ENCODE data around the gene PPIA. TPM values are rescaled to one million over a fixed set of nuclear protein-coding genes. Genes with fewer than 3 reads are reported as not detected.

PPIA gene
- total RNA-seq, 1 donor from 2014 or later, result 2,244 TPM

DNA sequence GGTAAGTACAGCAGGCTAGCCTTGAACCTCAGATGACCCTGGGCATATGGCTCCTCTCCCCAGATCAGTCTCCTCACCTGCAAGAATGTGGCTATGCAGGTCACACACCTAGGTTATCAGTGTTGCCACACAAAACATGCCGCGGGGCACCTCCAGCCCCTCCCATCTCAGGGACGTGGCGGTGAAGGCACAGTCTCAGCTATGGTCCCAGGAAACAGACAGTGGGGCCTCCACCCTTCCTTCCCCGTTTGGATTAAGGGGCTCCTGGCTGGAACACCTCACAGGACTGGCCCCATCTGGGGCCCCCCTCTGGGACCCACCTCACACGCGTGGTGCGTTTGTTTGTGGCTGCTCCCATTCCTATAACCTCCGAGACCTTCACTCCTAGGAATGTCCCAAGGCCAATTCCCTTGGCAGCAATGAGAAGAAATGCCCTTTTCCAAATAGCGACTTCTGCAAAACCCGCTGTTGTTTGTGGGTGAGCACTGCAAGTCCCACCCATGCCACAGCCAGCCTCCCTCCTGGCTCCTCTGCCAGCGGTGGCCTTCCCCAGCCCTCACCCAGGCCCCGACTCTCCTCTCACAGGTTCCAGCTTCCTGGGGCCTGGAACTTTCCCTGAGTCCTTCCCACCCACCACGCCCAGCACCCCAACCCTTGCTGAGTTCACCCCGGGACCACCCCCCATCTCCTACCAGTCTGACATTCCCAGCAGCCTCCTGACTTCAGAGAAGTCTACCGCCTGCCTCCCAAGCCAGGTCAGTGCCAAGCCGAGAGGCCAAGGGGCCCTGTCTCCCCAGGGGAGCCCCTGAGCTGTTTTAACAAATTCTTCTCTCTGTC, 30.7 kb upstream of the PPIA start:
- TF ChIP-seq, protein P1, sequence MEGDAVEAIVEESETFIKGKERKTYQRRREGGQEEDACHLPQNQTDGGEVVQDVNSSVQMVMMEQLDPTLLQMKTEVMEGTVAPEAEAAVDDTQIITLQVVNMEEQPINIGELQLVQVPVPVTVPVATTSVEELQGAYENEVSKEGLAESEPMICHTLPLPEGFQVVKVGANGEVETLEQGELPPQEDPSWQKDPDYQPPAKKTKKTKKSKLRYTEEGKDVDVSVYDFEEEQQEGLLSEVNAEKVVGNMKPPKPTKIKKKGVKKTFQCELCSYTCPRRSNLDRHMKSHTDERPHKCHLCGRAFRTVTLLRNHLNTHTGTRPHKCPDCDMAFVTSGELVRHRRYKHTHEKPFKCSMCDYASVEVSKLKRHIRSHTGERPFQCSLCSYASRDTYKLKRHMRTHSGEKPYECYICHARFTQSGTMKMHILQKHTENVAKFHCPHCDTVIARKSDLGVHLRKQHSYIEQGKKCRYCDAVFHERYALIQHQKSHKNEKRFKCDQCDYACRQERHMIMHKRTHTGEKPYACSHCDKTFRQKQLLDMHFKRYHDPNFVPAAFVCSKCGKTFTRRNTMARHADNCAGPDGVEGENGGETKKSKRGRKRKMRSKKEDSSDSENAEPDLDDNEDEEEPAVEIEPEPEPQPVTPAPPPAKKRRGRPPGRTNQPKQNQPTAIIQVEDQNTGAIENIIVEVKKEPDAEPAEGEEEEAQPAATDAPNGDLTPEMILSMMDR (conservative IDR thresholded peaks at IDR 0.05), result no peak
- Mint-ChIP-seq H3K36me3 (ENCODE audit: low read depth) (peaks cover 6% of the 10 kb centered on the region), H3K9me3 (no peaks in the 10 kb centered on the region), H3K27me3 (ENCODE audit: low read depth) (no peaks in the 10 kb centered on the region), H3K4me3 (no peak overlapping the region), H3K27ac (ENCODE audit: unreplicated experiment) (no peak overlapping the region), H3K4me1 (peaks cover 9% of the 10 kb centered on the region)
- no peak for DNase-seq (ENCODE audit: low read depth, low spot score)

DNA sequence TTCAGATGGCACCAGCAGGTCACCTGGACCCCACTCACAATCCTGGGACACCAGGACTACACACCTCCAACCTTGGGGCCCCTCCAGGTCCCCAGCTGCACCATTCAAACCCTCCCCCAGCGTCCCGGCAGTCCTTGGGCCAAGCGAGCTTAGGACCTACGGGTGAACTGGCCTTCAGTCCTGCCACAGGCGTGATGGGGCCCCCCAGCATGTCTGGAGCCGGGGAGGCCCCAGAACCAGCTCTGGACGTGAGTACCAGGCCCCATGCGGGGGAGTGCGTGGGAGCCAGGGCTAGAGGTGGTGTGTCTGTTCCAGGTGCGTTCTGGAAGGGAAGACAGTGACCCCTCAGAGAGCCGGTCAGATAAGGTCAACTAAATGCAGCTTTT, 30.1 kb upstream of the PPIA start:
- TF ChIP-seq, protein P1 (conservative IDR thresholded peaks at IDR 0.05), result no peak
- H3K4me3 Mint-ChIP-seq, result no peak overlapping the region
- H3K27me3 Mint-ChIP-seq (ENCODE audit: low read depth), result no peaks in the 10 kb centered on the region
- H3K4me1 Mint-ChIP-seq, result peaks cover 9% of the 10 kb centered on the region
- DNase-seq (ENCODE audit: low read depth, low spot score), result no peak
- no peaks in the 10 kb centered on the region for H3K9me3 Mint-ChIP-seq
- peaks cover 6% of the 10 kb centered on the region for H3K36me3 Mint-ChIP-seq (ENCODE audit: low read depth)
- no peak overlapping the region for H3K27ac Mint-ChIP-seq (ENCODE audit: unreplicated experiment)

- DNase-seq (ENCODE audit: low read depth, low spot score), result no peak
- Mint-ChIP-seq H3K36me3 (ENCODE audit: low read depth) (peaks cover 6% of the 10 kb centered on the region), H3K4me3 (no peak overlapping the region), H3K4me1 (peaks cover 9% of the 10 kb centered on the region), H3K9me3 (no peaks in the 10 kb centered on the region), H3K27ac (ENCODE audit: unreplicated experiment) (peak overlapping the region; percentile 67), H3K27me3 (ENCODE audit: low read depth) (no peaks in the 10 kb centered on the region)
- TF ChIP-seq, protein P1 (conservative IDR thresholded peaks at IDR 0.05), result no peak
Observed at GRCh38 chr7:44767134-44767911, 29.2 kb upstream of the PPIA start.

DNA sequence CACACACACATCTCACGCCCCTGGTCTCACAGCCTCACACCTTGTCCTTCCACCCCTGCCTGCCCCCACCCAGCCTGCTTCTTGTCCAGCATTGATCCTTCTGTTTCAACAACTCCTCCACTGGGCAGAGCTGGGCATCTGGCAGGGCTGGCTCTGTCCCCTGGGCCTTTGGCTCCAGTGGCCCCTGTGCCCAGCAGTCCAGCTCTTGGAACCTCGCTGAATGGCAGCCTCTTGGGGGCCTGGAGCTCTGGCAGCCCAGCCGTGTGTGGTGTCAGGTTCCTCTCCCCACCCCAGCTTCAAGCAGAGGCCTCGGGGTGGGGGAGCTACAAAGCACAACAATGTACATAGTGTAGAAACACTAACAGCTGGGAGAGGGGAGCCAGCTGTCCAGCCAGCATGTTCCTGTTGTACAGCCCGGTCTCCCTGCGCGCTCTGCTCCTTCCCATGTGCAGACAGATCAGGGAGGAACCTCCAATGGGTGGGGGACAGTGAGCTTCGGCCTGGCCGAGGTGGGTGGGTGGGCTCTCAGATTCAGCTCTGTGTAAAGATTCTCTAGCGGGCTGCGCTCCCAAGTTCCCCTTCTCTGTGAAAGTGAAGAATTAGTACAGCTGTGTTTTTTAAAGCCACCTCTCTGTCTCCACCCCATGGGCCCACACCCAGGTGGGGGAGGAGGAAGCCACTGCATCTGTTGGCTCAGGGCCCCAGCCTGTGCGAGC, 28.4 kb upstream of the PPIA start:
- DNase-seq (ENCODE audit: low read depth, low spot score), result no peak
- H3K4me3 Mint-ChIP-seq, result peak overlapping the region; percentile 27
- H3K27ac Mint-ChIP-seq (ENCODE audit: unreplicated experiment), result peak overlapping the region; percentile 67
- H3K4me1 Mint-ChIP-seq, result peaks cover 9% of the 10 kb centered on the region
- H3K27me3 Mint-ChIP-seq (ENCODE audit: low read depth), result no peaks in the 10 kb centered on the region
- TF ChIP-seq, protein P1 (conservative IDR thresholded peaks at IDR 0.05), result no peak
- no peaks in the 10 kb centered on the region for H3K9me3 Mint-ChIP-seq
- peaks cover 6% of the 10 kb centered on the region for H3K36me3 Mint-ChIP-seq (ENCODE audit: low read depth)

DNA sequence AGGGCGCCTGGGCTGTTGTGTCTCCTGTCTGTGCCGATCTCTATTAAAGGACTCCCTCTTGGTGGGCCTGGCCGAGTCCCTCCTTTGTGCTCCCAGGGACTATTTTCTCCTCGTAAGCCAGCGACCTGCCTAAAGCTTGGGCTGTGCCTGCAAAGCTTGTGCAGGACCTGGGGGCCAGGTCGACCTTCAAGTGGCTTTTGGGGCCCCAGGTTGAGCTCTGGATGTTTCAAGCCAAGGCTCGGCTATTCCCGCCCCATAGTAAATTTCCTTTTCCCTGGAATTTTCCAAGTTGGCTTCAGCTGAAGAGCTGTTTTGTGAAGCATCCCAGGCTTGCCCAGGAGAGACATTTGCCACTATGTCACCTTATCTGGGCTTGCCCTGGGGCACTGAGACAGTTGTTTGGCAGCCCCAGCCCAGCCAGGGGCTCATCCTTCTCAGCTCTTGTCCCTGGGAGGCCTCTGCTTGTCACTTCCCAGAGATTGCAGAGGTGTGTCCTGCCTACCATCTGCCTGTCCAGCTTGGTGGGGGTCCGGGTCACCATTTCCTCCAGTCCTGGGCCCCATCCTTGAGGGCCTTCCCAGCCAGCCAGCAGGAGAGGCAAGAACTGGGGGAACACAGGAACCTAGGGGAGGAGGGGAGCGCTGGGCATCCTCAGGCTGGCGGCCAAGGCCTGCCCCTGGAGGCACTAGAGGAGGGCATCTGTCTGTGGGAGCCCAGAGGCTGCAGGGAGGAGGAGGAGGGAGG, 27.7 kb upstream of the PPIA start:
- Mint-ChIP-seq H3K36me3 (ENCODE audit: low read depth) (peaks cover 3% of the 10 kb centered on the region), H3K27me3 (ENCODE audit: low read depth) (no peaks in the 10 kb centered on the region), H3K27ac (ENCODE audit: unreplicated experiment) (peak overlapping the region; percentile 43), H3K4me3 (peak overlapping the region; percentile 27), H3K4me1 (peaks cover 9% of the 10 kb centered on the region), H3K9me3 (no peaks in the 10 kb centered on the region)
- DNase-seq (ENCODE audit: low read depth, low spot score), result no peak
- TF ChIP-seq, protein P1 (conservative IDR thresholded peaks at IDR 0.05), result no peak
